Measurements from ENCODE around the gene RYR3.

DNA sequence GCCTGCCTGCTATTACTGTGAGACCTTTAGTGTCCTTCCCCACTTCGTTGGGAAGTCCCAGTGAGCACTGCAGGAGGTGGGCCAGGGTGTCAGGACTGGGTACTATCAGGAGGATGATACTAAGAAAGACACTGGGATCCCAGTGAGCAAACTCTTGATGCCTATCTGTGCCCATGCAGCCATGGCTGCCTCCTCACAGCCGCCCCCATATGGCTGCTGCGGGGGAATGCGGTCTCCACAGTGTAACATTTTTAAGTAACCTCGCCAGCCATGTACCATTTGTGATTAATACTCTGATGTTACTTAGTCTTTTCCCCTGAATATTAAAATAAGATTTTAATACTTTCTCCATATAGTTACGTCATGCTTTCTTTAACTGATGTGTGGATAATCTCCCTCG, 312.2 kb downstream of the RYR3 start:
- TF ChIP-seq POLR2A (IDR thresholded peaks at IDR 0.05; ENCODE audit: low read length), result no peak
- TF ChIP-seq GATA1 (IDR thresholded peaks at IDR 0.05; ENCODE audit: low read depth, low read length), result no peak
